Measurements from ENCODE around the gene RAB5A.
"Not testable (repeated sequence)": the region's sequence is repeated elsewhere in the genome, so short reads cannot be mapped to it uniquely, and the experiment has no call there.

The RAB5A gene

DNA sequence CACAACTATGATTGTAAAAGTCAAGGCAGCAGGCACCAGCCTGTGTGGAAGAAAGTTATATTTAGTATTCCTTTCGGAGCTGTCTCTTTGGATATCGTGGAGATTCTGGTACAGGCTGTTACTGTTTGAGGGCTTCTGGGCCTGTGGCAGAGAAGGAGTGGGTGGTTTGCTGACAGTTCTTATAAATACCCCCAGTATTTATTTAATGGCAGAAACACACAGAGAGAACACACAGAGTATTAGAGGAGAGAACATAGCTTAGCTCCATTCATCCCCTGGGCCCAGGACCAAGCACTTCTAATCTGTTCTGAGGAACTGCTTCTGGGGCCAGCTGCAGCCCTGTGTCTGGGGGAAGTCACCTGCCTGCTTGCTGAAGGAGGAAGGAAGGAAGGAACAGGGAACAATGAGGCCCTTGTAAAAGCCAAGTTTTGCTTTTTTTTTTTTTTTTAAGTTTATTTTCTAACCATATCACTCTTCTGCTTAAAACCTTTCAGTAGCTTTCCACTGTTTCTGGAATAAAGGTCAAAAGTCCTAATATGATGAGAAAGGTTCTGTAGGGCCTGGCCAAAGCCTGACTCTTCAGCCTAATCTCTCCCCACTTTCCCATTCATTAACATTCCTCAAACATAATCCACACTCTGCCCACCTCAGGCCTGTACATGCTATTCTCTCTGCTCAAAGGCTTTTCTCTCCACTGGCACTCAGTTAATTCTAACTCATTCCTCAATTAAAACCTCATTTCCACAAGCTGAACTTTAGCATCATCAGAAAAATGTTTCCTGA, 76.9 kb downstream of the RAB5A start:
- no peak for DNase-seq (ENCODE audit: low spot score)

DNA sequence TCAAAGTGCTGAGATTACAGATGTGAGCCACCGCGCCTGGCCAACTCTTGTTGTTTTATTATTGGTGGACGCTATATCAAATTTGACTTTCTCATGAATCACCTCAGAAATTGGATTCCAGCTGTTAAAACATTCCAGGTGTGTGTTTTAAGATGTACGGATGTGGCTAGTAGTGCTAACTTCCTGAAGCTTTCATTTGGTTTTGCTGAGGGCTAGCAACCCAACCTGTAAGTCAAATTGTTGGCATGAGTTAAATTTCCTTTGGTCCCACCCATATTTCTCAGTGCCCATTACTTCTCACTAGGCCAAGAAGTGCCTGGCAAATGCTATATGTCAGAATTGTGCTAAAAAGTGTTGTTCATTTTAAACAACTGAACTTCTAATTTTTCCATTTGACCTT, 80.2 kb downstream of the RAB5A start:
- no peak for DNase-seq (ENCODE audit: low spot score)

DNA sequence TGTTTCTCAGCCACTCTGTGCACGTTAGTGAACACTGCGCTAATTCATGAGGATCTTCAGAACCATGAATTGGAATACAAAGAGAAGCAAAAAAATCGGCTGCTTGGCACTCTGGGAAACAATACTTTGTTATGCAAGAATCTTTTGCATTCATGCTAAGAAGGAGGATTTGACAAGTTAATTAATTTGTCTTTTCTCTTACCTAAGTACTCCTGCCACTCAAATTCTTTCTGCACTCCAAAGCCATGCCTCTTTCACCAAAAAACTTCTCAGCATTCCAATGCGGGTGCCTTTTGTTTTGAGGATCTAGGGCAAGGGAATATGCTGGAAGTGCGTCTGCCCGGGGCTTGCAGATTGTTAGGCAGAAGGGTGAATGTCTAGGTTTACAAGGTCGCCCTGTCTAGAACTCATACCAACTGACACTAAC, 82.0 kb downstream of the RAB5A start:
- no peak for DNase-seq (ENCODE audit: low spot score)

DNA sequence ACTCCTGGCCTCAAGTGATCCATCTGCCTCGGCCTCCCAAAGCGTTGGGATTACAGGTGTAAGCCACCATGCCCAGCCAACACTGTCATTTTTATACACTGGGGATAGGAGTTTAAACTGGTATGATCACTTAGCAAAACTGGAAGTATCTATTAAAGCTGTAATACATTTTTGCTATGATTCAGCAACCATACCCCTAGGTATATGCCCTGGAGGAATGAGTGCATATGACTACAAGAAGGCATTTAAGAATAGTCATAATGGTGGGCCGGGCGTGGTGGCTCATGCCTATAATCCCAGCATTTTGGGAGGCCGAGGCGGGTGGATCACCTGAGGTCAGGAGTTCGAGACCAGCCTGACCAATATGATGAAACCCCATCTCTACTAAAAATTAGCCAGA, 85.0 kb downstream of the RAB5A start:
- not testable (repeated sequence) for DNase-seq (ENCODE audit: low spot score)

Small RNA genes lying within 50 kb of the gene (small RNA-seq; reads per million reads assigned to genes)
- gene RNU4-85P (0.03 to 0.09 reads per million in 2 experiments), gene RPL39P18 (0 reads per million in 2 experiments)

Data from SK-N-DZ (cell line).